NCI-H526 (cell line): ENCODE measurements around the gene PRDM1.
A peak's percentile ranks its signal among the peaks of the same experiment; 100 is the strongest.

Experiments used
- DNase-seq, 2 experiments: peaks; one replicate each; lab custom pipeline; 2025; lab: John Stamatoyannopoulos, UW

PRDM1 gene

GRCh38 chr6:106097411-106098231 is 11.5 kb downstream of the PRDM1 start:
- DNase-seq: peak in 1 of 2 experiments; percentile 24

- peak; percentile 7 to 42 for DNase-seq
These were observed 12.5 kb downstream of the PRDM1 start for GRCh38 chr6:106098383-106099234.

GRCh38 chr6:106099235-106099537 is 13.1 kb downstream of the PRDM1 start:
- DNase-seq: no peak

GRCh38 chr6:106100755-106101154 is 14.6 kb downstream of the PRDM1 start:
- no peak for DNase-seq

GRCh38 chr6:106101466-106101865 is 15.3 kb downstream of the PRDM1 start:
- no peak for DNase-seq

GRCh38 chr6:106102034-106102433 is 15.9 kb downstream of the PRDM1 start:
- DNase-seq: no peak

- no peak for DNase-seq
These were observed 17.0 kb downstream of the PRDM1 start for GRCh38 chr6:106102967-106103727.

GRCh38 chr6:106103728-106104109 is 17.6 kb downstream of the PRDM1 start:
- no peak for DNase-seq

- no peak for DNase-seq
These were observed 18.3 kb downstream of the PRDM1 start for GRCh38 chr6:106104476-106104875.

GRCh38 chr6:106104941-106105340 is 18.8 kb downstream of the PRDM1 start:
- no peak for DNase-seq

- DNase-seq: no peak
These were observed 19.4 kb downstream of the PRDM1 start for GRCh38 chr6:106105493-106105892.

GRCh38 chr6:106106276-106107042 is 20.3 kb downstream of the PRDM1 start:
- DNase-seq: no peak

- no peak for DNase-seq
These were observed 21.0 kb downstream of the PRDM1 start for GRCh38 chr6:106107043-106107613.

- DNase-seq: no peak
These were observed 22.0 kb downstream of the PRDM1 start for GRCh38 chr6:106108129-106108528.

- no peak for DNase-seq
These were observed 22.9 kb downstream of the PRDM1 start for GRCh38 chr6:106109029-106109428.

- DNase-seq: no peak
These were observed 24.2 kb downstream of the PRDM1 start for GRCh38 chr6:106110164-106110826.

- DNase-seq: no peak
These were observed 26.3 kb downstream of the PRDM1 start for GRCh38 chr6:106112433-106112832.

- no peak for DNase-seq
These were observed 27.3 kb downstream of the PRDM1 start for GRCh38 chr6:106113256-106113959.

GRCh38 chr6:106114492-106114891 is 28.4 kb downstream of the PRDM1 start:
- no peak for DNase-seq

GRCh38 chr6:106115286-106115685 is 29.1 kb downstream of the PRDM1 start:
- DNase-seq: no peak
